Cerebellar cortex (tissue), 1 donor: ENCODE measurements around the gene RNF26.

ENCODE experiments used
- DNase-seq: peaks from one replicate; pipeline ENCODE4 v3.0.0-alpha.2; 2015; ENCODE audit warnings: low spot score

RNF26 gene

GRCh38 chr11:119316016-119316728 lies 18.2 kb upstream of the RNF26 start:
- DNase-seq = peak; percentile 63

- no peak for DNase-seq
Observed at GRCh38 chr11:119316729-119317591, 17.4 kb upstream of the RNF26 start, which contains the start of gene MCAM. MCAM (minus strand) TSS chr11:119317130; CDS start chr11:119317101, 29 bp downstream.

GRCh38 chr11:119317592-119318239 lies 16.6 kb upstream of the RNF26 start:
- peak; percentile 56 for DNase-seq

DNA sequence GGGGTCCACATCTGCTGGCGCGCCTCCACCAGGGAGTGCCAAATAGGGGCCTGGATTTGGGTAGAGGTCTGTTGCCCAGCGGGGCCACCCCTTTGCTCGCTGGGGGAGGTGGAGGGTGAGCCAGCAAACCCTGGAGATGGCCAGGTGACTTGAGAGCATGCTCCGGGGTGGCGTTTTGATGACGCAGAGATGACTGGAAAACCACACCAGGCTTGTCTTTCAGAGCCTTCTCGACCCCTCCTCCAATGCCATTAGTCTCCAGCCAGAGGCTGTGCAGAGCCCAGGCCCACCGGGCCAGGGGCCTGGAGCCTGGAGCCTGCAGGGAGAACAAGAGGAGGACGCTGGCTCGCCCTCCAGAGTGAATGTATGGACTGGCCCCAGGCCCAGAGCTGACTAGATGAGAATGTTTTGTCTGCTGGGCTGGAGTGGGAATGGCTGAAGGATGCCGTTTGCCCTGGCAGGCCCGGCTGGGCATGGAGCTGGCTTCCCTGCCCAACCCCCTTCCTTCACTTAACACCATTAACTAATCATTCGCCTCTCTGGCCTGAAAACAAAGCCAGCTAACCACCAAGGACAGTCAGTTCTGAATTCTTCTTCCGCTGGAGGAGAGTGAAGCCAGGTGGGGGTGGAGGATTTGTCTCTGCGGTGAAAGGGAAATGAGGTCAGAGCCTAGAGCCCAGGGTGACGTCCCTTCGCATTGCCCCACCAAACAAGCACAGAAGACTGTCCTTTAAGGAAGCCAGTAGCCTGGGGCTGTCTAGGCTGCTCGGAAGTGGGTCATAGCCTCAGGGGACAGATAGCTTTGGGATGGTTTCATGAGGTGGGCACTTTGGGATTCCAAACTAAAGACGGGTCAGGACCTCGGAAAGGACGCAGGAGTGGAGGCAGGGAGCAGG lies 15.8 kb upstream of the RNF26 start:
- peak; percentile 67 for DNase-seq

DNA sequence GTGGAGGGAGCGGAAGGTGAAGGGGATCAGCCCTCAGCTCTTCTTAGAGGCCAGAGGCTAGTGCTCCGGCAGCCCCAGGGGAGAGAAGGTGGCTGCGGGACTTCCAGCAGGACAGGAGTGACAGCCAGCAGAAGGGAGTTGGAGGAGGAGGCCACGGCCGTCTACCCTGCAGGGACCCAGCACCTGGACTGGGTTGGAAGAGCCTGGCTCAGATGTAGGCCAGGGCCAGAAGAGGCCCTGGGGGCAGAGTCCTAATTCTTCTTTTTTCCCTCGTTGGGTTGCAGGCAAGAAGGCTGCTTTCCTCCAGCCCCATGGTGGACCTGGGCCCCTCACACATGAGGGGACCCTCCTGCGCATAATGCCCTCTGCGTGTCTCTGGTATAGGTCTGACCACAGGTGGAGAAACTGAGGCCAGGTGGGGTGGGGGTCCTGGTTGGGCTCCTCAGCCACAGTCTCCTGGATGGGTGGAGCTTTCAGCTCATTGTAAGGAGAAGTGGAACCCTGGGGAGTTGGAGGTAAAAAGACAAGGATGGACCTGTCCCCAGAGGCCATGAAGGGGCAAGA lies 15.1 kb upstream of the RNF26 start:
- DNase-seq = no peak

DNA sequence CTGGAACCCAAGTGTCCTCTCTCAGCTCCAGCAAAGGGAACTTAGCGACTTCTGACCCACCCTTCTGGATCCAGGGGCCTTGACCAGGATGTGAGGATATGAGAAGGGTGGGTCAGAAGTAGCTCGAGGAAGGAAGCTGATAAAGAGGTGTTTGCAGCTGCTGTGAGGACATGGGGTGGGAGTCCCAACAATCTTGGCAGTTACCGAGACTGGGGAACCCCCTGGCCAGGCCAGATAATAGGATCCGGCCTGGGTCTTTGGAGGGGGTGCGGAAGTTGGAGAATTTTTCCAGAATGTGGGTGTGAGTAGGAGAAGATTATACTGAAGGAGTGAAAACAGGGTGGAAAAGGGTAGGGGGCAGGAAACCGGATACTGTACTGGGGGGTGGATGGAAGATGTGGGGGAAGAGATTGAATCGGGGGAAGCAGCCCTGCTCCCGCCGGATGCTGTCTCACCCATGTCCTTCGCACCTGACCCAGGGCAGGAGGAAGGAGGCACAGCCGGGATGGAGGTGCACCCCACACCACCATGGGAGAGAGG lies 14.6 kb upstream of the RNF26 start:
- DNase-seq = no peak

- DNase-seq = no peak
Observed at GRCh38 chr11:119320240-119320775, 14.0 kb upstream of the RNF26 start.

- peak; percentile 60 for DNase-seq
Observed at GRCh38 chr11:119320776-119321524, 13.4 kb upstream of the RNF26 start.

DNA sequence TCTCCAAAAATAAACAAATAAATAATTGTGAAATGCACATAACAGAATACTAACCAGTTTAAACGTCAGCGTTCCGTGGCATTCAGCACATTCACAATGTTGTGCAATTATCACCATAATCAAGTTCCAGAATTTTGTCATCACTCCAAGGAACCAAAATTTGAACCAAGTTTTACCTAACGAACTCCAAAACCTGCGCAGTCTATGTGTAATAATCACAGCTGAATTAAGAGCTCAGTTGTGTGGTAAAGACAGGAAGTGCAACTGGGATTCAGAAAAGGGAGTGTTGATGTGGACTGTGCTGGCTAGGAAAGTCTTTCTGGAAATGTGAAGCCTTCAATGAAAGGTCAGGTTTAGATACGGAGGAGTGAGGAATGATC lies 12.0 kb upstream of the RNF26 start:
- no peak for DNase-seq

GRCh38 chr11:119322921-119323531 lies 11.3 kb upstream of the RNF26 start:
- no peak for DNase-seq

GRCh38 chr11:119323532-119324033 lies 10.7 kb upstream of the RNF26 start:
- peak; percentile 87 for DNase-seq

- no peak for DNase-seq
Observed at GRCh38 chr11:119324189-119324588, 10.1 kb upstream of the RNF26 start.

DNA sequence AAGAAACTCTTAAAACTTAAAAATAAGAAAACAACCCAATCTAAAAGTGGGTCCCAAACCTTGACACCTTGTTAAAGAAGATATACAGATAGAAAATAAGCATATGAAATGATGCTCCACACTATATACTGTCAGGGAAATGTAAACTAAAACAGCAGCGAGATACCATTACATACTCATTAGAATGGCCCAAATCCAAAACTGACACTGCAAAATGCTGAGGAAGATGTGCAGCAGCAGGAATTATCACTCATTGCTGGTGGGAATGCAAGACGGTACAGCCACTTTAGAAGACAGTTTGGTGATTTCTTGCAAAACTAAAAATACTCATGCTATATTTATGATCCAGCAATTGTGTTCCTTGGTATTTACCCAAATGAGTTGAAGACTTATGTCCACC lies 5.0 kb upstream of the RNF26 start:
- no peak for DNase-seq

DNA sequence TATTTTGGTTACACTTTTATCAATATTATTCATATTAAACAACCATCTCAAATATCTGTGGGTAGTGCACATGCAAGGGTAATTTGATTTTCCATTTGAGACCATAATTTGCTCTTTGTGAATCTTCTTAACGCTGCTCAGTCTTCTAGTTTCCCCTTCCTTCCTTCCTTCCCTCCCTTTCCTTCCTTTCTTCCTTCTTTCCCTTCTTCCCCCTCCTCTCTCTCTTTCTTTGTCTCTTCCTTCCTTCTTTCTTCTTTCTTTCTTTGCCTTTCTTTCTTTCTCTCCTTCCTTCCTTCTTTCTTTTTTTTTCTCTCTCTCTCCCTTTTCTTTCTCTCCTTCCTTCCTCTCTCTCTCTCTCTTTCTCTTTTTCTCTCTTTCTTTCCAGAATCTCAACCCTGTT lies 4.1 kb upstream of the RNF26 start:
- DNase-seq = no peak

DNA sequence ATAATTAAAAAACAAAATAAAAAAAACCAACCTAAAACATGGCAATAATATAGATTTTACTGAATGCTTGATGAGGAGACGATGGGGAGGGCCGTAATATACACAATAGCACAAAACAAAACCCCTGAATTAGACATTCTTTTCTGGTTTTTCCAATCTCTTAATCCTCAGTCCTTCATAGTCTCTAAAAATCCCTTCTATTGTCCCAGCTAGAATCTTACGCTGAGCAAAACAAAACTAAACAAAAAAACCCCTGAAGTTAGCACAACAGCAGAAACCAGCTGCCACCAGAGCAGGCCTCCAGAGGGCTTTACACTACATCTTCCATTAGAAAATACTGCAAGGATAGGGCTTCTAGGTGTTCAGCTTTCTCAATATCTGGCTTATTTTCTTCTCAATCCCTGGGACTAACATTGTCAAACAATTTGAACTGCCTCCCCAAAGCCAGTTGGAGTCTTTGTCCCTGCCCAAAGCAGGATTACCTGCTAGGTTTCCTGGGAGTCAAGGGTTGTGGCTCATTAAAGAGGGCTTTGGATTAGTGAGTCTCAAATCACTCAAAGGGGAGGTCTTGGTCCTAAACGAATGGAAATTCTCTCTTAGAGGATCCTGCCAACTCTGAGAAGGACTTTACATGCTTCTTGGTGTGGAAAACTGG lies 2.1 kb upstream of the RNF26 start:
- no peak for DNase-seq

GRCh38 chr11:119335091-119335654 lies 846 bp downstream of the RNF26 start:
- DNase-seq = no peak

- DNase-seq = no peak
Observed at GRCh38 chr11:119335655-119336543, 1.6 kb downstream of the RNF26 start.
